CD4-positive, alpha-beta T cell treated with Interleukin-6 for 4 hours (primary cell): Measurements from ENCODE around the gene C1QL1.

ENCODE experiments used
- DNase-seq: peaks from one replicate; pipeline ENCODE4 v3.0.0-alpha.2; 2020; ENCODE audit warnings: mixed read lengths

Gene C1QL1

GRCh38 chr17:44928136-44928535 lies 40.0 kb downstream of the C1QL1 start:
- no peak for DNase-seq

GRCh38 chr17:44927696-44928095 lies 40.4 kb downstream of the C1QL1 start:
- DNase-seq: no peak

- DNase-seq: no peak
Measured at GRCh38 chr17:44926821-44927525, 41.1 kb downstream of the C1QL1 start.

- no peak for DNase-seq
Measured at GRCh38 chr17:44925731-44926697, 42.1 kb downstream of the C1QL1 start.

GRCh38 chr17:44924107-44924544 lies 44.0 kb downstream of the C1QL1 start:
- DNase-seq: no peak

GRCh38 chr17:44922746-44923470 lies 45.2 kb downstream of the C1QL1 start:
- DNase-seq: no peak

- no peak for DNase-seq
Measured at GRCh38 chr17:44922136-44922535, 46.0 kb downstream of the C1QL1 start.

GRCh38 chr17:44921122-44921882 lies 46.8 kb downstream of the C1QL1 start:
- no peak for DNase-seq

GRCh38 chr17:44920565-44920940 lies 47.5 kb downstream of the C1QL1 start:
- DNase-seq: no peak

- DNase-seq: peak; percentile 67
Measured at GRCh38 chr17:44919885-44920564, 48.1 kb downstream of the C1QL1 start.

- DNase-seq: no peak
Measured at GRCh38 chr17:44919411-44919810, 48.7 kb downstream of the C1QL1 start.

- no peak for DNase-seq
Measured at GRCh38 chr17:44918006-44918405, 50.1 kb downstream of the C1QL1 start.

- DNase-seq: no peak
Measured at GRCh38 chr17:44917456-44917855, 50.6 kb downstream of the C1QL1 start.

- no peak for DNase-seq
Measured at GRCh38 chr17:44916781-44917241, 51.3 kb downstream of the C1QL1 start.

GRCh38 chr17:44915862-44916780 lies 52.0 kb downstream of the C1QL1 start:
- DNase-seq: no peak

- no peak for DNase-seq
Measured at GRCh38 chr17:44915321-44915726, 52.8 kb downstream of the C1QL1 start, which contains the start of gene GFAP. TSS of gene GFAP (minus strand) at chr17:44915500. CDS start at chr17:44915486, 14 bp downstream.

GRCh38 chr17:44914698-44915271 lies 53.3 kb downstream of the C1QL1 start:
- DNase-seq: no peak

GRCh38 chr17:44914148-44914547 lies 54.0 kb downstream of the C1QL1 start:
- DNase-seq: no peak

GRCh38 chr17:44913676-44914075 lies 54.4 kb downstream of the C1QL1 start:
- no peak for DNase-seq
